NCI-H2227 treated with DMSO at 0.1 percent for 48 hours (cell line): ENCODE data around the gene GP1BB.
"Not testable (repeated sequence)": the region's sequence is repeated elsewhere in the genome, so short reads cannot be mapped to it uniquely, and the experiment has no call there.

Experiments
- DNase-seq: peaks from one replicate; lab custom pipeline; 2025; lab: John Stamatoyannopoulos, UW

Gene GP1BB

DNA sequence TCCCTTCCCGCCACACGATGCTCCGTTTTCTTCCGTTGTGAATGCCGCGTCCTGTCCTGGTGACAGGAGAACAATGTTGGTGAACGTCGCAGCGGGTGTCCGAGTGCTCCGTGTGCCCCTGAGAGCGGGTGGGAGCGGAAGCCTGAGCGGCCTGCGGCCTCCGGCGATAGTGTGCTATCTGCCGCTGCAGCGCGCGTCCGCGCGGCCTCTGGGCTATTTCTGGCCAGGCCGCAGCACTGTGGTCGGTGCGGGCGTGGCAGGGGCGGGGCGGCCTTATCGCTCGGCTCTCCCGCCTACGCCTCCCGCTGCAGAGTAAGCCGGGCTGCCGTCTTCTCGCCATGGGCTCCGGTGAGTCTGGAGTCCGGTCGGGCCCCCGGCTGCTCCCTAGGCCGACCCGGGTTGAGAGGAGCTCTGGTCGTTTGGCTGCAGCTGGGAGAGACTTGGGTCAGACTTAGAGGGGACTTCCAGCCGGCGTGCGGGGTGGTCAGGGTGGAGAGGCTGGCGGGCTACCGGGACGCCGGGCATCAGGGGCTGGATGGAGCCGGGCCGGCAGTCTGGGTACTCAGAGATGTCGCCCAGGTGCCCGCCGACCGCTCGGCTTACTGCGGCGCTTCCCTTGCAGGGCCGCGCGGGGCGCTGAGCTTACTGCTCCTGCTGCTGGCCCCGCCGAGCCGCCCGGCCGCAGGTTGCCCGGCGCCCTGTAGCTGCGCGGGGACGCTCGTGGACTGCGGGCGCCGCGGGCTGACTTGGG lies at the start of gene GP1BB:
Gene GP1BB (plus strand): TSS at position 308 of the 751 bp plus-strand sequence. CDS start 31 bp downstream, at position 339.
- no peak for DNase-seq

DNA sequence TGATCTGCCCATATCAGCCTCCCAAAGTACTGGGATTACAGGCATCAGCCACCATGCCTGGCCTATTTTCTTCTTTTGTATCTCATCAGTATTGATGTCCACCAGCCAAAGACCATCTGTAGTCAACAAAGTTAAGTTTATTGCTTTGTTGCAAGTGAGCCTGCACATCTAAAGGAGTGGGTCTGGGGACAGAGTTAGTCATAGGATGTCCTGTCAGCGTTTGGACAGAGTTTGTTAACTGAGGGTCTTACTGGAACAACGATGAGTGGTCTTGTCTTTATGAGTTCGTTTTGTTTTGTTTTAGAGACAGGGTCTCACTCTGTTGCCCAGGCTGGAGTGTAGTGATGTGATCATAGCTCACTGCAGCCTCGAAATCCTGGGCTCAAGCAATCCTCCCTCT lies 49.7 kb upstream of the GP1BB start:
- no peak for DNase-seq

DNA sequence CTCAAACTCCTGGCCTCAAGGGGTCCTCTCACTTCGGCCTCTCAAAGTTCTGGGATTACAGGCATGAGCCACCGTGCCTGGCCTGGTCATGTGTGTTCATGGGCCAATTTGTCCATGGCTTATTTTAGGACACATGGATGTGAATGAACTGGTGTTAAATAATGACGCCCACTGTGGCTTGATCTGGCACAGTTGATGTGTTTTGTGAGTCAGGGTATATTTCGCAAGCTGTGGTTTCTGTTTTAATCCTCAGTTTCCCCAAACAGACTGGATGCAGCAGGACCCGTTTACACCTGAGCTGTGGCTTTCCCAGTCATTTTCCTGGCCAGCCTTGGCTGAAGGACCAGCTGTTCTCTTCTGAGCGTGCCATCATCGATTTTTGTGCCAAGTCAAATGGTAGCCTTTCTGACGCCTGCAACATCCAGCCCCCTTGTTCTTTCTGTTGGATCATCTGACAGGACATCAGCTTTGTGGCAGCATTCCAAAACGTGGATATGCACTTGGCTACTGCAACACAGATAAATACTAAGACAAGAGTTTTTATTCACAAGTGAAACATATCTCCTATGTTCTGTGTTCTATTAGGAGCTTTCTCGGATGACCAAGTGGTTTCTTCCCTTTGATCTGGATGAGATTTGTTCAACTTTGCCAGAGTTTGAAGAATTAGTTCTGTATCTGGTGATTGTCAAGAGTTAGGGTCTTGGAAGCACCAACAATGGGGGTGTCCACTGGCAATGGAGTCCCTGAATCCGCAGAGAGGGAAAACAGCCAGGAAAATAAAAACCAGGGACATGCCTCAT lies 49.0 kb upstream of the GP1BB start:
- DNase-seq: no peak

DNA sequence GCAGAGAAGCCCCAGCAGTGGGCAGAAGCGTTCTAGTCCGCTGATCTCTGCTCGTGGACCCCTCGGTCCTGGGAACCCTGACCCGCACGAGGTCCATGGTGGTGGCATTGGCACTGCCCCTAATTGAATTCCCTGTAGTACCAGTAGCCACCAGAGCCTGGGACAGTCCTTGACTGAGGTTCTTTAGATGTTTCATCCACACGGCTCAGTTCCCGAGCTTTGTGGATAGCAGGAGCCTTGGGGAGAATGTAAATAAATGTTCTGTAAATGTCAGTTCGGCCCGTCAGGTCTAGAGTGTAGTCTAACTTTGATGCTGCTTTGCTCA lies 48.4 kb upstream of the GP1BB start:
- no peak for DNase-seq

DNA sequence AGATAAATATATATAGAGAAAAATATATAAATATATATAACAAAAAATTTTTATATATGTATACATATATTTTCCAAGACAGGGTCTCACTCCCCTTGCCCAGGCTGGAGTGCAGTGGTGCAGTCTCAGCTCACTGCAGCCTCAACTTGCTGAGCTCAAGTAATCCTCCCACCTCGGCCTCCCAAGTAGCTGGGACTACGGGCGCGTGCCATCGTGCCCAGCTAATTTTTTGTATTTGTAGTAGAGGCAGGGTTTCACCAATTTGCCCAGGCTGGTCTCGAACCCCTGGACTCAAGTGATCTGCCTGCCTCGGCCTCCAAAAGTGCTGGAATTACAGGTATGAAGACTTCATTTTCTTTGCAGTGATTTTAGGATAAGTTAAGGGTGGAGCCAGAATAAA lies 47.9 kb upstream of the GP1BB start:
- DNase-seq: no peak

DNA sequence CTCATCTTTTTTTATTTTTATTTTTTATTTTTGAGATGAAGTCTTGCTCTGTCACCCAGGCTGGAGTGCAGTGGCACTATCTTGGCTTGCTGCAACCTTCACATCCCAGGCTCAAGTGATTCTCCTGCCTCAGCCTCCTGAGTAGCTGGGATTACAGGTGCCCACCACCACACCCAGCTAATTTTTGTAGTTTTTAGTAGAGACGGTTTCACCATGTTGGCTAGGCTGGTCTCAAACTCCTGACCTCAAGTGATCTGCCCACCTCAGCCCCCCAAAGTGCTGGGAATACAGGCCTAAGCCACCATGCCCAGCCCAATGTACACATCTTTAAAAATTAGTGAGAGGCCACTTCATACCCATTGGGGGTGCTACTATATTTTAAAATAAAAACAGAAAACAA lies 46.9 kb upstream of the GP1BB start:
- DNase-seq: not testable (repeated sequence)

DNA sequence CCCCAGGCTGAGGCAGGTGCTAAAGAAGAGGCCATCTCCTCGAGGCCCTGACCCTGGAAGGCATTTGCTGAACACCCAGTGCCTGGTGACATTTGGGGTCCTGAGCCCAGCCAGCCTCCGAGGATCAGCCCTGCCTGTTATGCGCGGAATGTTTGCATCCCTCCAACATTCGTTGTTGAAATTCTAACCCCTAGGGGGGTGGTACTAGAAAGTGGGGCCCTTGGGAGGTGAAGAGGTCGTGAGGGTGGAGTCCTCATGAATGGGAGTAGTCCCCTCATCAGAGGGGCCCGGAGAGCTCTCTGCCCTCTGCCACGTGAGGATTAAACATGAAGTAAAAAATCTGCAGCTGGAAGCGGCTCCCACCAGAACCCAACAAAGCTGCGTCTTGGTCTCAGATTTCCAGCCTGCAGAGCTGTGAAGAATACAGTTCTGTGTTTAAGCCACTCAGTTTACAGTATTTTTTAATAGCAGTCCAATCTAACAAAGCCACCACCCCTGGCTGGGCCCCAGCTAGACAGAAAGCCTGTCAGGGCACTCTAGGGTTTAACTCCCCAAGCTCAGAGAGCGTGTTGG lies 44.3 kb upstream of the GP1BB start:
- DNase-seq: no peak

DNA sequence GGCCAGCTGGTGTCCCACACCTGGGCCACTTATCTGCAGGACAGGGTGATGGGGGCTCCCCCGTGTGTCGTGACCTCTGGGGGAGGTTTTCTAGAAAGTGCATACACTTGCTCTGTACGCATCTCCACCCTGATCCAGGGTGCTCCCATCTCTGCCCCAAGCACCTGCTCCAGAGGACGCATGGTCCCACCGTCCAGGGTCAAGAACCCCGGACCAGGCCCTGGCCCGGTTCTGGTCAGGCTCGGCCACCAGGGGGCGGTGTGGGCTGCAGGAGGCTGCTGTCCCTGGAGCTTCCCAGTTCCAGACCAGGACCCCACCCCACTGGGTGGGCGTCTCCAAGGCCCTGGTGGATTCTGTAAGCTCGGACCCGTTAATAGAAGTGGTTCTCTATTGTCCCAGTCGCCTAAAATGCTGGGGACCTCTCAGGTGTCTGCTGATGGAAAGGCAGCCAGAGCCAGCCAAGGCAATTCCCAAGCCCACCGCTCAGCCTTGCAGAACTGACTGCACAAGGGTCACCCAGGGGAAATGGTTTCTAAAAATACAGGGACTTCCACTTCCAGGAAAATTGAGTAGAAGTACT lies 43.7 kb upstream of the GP1BB start:
- DNase-seq: no peak

DNA sequence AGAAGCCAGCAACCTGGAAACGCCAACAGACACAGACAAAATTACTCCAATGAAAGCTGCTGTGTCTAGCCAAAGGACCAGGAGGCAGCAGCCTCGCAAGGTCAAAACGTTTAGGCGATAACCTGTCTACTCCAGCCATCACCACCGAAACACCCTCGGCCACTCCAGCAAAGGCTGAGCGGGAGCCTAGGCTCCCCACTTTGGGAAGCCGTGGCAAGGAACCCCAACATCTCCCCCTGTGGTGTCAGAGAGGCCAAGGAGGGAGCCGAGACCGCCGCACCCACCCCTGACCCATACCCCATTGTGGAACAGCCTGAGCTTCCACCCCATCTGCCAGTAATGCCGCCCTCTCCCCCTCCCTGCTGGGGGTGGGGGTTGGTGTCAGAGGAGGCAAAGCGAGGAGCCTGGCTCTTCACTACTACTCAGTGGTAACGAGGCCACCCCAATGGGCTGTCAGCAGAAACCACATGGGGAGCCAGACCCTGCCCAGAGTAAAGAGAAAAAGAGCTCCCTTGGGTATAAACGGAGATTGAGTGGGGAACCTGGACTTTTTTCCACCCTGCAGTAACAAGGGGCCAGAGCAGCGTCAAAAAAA lies 43.0 kb upstream of the GP1BB start:
- DNase-seq: no peak

DNA sequence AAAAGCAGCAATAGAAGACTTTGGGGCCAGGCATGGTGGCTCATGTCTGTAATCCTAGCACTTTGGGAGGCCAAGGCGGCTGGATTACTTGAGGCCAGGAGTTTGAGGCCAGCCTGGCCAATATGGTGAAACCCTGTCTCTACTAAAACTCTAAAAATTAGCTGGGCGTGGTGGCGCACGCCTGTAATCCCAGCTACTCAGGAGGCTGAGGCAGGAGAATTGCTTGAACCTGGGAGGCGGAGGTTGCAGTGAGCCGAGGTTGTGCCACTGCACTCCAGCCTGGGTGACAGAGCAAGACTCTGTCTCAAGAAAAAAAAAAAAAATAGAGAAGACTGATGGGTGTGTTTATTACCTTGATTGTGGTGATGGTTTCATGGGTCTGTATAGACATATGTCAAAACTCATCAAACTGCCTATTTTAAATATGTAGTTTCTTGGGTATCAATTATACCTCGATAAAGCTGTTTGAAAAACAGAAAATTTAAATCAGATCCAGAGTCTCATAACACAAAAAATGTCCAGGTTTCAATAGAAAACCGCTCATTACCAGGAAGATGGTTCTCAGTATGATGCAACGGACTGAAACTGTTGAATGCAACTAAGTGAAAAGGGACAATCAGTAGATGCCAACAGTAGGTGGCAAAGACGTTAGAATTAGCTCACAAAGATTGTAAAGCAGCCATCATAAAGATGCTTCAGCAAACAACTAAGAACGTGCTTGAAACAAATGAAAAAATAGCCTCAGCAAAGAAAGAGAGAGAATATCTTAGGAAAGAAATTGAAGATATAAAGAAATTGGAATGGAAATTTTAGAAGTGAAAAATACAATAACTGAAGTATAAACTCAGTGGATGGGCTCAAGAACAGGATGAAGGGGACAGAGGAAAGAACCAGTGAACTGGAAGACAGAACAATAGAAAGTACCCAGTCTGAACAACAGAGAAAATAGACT lies 42.2 kb upstream of the GP1BB start:
- no peak for DNase-seq

DNA sequence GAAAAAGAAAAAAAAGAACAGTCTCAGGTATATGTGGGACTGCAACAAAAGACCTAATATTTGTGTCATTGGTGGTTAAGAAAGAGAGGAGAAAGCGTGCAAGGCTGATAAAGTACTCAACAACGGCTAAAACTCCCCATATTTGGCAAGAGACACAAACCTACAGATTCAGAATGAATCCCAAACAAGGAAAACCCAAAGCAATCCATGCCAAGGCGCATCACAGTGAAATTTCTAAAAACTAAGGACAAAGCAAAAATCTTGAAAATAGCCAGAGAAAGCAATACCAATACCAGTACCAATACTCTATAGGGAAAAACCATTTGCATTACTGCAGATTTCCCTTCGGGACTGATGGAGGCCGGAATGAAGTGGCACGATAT lies 41.5 kb upstream of the GP1BB start:
- no peak for DNase-seq

DNA sequence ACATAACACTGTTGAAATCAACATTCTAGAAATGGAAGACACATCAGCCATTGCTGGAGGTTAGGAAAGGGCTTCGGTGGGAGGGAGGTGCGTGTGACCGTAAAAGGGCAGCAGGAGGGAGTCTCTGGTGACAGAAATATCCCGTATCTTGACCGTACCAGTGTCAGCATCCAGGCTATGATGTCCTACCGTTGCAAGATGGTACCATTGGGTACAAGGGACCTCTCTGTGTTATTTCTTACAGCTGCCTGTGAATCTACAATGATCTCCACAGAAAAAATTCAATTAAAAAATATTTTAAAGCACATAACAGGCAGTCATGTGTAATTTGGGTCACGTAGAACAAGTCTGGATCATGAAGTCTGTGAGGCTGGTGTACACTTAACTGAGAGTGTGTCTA lies 36.4 kb upstream of the GP1BB start:
- DNase-seq: no peak

DNA sequence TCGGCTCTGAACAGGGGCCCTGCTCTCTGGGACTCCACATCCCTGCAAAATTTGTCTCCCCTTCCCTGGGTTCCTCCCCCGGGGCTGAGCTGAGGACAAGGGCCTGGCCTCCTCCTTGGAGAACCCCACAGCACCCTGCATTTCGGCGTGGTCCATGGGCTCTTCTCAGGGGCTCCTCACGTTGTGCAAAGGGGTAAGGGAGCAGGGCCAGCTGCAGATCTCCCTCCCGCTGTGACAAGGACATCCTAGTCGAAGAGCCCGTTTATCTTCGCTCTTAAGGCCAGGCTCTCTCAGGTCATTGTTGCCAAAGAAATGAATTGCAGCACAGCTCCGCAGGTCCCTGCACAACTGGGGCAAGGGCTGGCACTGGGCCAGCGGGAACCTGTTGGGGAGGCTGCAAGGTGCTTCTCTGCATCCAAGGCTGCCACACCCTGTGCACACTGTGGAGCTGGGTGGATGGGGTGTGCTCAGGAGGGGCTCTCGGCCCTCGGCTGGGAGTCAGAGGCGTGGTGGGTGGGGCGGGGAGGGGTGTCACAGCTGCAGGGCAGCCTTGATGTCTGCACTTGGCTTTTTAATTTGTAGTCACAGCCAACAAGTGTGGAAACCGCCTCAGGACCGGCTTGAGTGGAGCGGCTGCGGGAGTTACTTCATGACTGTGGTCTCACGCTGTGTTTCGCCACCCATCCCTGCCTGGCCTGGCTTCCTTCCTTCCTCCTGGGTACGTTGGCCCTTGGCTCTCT lies 35.6 kb upstream of the GP1BB start:
- peak; percentile 7 for DNase-seq

DNA sequence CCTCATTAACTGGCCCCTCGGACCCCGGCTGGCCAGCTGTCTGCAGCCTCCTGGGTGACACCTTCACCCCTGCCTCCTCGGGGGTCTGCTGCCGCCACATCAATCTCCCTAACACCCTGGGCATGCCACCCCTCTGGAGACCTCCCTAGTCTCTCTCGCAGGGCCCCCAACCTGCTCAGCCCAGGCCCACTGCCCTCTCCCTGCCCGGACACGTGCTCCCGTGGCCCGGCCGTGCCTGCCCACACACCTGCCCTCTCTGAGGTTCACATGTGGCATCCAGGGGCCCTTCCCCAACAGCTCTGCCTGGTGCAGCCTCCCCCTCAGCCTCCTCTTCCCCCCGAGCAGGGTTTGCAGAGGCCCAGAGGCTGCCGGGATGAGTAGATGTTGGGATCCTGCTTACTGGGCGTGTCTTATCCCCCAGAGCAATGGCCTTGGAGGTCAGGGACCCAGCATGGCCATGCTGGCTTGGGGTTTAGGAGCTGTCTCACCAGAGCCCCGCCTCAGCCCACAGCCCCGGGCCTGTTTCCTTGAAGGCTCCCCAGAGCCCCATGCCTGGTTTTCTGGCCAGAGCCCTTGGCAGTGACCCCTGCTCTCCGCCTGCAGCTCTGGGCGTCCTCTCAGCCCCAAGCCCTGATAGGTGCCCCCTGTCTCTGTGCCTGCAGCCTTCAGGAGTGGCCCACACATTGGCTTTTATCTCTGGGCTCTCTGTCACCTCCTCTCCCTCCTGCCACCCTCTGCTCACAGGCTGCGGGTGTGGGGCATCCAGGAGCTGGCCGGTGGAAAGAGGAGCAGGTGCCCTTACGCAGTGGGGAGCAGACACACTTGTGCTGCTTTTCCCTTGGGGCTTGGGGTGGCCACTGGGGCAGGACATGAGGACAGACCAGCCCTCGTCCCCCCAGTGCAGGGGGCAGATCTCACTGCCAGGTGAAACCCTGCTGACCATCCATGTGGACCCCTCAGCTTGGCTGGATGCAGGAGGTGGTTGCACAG lies 34.7 kb upstream of the GP1BB start:
- DNase-seq: no peak

DNA sequence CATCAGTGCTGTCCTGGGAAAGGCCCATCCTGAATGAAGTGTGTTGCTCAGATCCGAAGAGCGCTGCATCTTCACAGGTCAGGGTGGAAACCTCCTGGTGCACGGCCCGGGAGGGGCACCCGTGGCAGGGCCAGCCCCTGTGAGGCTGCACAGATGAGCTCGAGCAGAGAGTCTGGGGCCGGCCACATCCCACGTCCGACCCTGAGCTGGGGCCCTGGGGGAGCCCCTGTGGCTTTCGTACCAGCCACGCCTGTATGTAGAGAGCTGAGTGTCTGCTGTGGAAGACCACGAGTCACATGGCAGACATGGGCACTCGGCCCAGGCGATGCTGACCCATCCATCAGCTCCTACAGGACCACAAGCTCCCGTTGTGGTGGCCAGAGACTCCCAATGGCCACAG lies 33.9 kb upstream of the GP1BB start:
- no peak for DNase-seq

DNA sequence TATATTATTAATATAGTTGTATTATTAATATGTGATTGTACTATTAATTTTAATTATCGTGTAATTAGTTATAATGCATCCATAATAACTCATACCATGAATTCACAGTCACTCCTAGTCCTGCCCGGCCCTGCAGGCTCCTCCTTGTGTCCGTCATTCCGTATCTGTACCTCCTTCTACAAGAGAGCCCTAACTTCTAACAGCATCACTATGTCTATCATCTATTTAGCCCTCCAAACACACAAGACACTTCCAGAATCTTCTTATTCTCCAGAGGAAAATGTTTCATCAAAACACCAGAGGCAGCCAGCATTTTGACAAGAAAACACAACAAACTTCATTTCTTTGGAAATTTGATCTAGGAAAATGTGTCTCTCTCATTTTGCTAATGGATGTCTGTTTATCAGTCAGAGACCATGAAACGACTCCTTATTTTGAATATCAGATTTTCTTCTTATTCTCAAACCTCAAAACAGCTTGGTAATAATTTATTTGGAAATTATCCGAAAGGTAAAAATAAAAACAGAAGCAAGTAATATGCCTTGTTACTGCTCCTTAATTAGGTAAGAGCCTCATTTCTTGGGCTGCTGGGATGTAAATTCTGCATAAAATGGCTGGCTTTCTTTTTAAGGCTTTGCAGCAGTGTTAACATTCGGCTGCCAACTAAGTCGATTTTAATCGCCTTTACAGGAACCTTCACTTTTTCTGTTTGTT lies 32.2 kb upstream of the GP1BB start:
- no peak for DNase-seq

DNA sequence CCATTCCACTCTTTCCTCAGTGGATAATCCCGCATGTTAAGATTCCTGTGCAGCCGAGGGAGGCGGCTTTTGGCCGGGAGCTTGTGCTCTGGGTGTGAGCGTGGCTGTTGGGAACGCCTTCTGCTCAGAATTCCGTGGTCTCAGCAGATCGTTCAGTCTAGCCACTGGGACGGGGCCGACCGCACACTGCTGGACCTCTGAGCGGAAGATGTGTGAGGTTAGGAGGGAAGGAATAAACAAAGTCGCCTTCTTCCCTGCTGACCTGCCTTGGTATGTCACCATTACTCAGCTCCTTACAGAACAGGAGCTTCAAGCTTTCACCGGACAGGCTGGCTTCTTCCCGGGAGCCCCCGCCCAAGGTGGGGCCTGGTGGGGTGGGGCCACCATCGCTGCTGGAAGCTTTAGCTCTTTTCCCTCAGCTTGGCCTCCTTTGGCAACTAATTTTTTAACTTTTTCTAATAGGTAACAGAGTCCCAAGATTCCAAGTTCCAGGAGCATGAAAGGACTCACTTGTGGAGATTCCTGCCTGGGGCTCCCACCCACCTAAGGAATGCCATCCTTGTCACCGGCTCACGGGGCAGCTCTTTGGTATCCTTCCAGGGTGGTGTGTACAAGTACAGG lies 31.5 kb upstream of the GP1BB start:
- DNase-seq: no peak

DNA sequence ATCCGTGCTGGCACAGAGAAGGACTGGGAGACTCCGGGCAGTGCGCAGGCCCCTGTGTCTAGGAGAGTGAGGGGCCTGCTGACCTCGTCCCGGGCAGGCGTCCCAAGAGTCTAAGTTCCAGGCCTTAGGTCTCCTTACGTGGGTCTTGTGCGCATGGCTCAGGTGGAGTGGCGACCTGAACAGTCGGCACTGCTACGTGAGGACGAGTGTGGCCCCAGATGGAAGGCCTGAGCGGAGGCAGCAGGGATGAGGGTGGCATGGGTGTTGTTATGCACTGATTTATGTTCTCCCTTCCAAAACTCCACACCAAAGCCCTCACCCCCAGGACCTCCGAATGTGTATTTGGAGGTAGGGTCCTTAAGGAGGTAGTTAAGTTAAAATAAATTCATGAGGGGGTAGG lies 29.8 kb upstream of the GP1BB start:
- no peak for DNase-seq
